SIG-M5 treated with dmso at 0.1 percent for 504 hours (cell line): ENCODE results near the gene FBN1.

Experiments used
- DNase-seq: peaks from one replicate; lab custom pipeline; 2025; ENCODE audit not compliant: unreplicated experiment; lab: John Stamatoyannopoulos, UW

FBN1 gene

GRCh38 chr15:48380198-48380597, 265.3 kb downstream of the FBN1 start:
- no peak for DNase-seq

- DNase-seq: no peak
These were observed 269.7 kb downstream of the FBN1 start for GRCh38 chr15:48375767-48376166.

- DNase-seq: no peak
These were observed 271.0 kb downstream of the FBN1 start for GRCh38 chr15:48374472-48374871.

GRCh38 chr15:48373821-48374451, 271.6 kb downstream of the FBN1 start:
- DNase-seq: peak; percentile 8

GRCh38 chr15:48371961-48372360, 273.5 kb downstream of the FBN1 start:
- DNase-seq: no peak

- DNase-seq: no peak
These were observed 274.0 kb downstream of the FBN1 start for GRCh38 chr15:48371550-48371949.

- no peak for DNase-seq
These were observed 275.0 kb downstream of the FBN1 start for GRCh38 chr15:48370460-48370859.

GRCh38 chr15:48367483-48367882, 278.0 kb downstream of the FBN1 start:
- DNase-seq: no peak

- DNase-seq: no peak
These were observed 278.8 kb downstream of the FBN1 start for GRCh38 chr15:48366584-48367312.

- no peak for DNase-seq
These were observed 279.9 kb downstream of the FBN1 start for GRCh38 chr15:48365575-48365974.

- DNase-seq: no peak
These were observed 282.0 kb downstream of the FBN1 start for GRCh38 chr15:48363474-48363873.

GRCh38 chr15:48361685-48362084, 283.8 kb downstream of the FBN1 start:
- no peak for DNase-seq

GRCh38 chr15:48360841-48361240, 284.7 kb downstream of the FBN1 start:
- no peak for DNase-seq
